Lower leg skin (tissue), 3 donors: ENCODE measurements around the gene GABRG1.

Experiments
- POLR2A ChIP-seq, 2 donors: fragments of 450-650 bp; IDR thresholded peaks; one replicate each; pipeline ENCODE4 v1.6.1; 2016 to 2017; ENCODE audit warnings: antibody characterized with exemption in 2 of 2, mild to moderate bottlenecking in 1 of 2, moderate library complexity in 1 of 2
- TF ChIP-seq, protein P1 (sequence below), 3 donors: fragments of 450-650 bp; IDR thresholded peaks; one replicate each; pipeline ENCODE4 v1.5.1; 2016; ENCODE audit warnings: antibody characterized with exemption in 3 of 3, mild to moderate bottlenecking in 3 of 3, moderate library complexity in 2 of 3

DNA sequence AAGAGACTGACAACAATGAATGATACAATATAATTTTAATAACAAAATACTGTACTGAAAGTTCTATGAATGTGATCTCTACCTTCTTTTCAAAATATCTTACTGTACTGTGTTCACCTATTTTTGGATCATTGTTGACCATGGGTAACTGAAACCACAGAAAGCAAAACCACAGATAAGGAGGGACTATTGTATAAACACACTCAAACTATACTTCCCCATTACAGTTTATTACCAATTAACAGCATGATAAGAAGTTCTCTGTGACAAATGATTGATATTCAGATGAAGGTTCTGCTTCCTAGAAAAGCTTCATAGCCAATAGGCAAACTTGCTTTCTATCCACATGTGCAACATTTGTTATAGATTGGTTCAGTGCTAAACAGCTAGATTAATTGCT lies 50.1 kb downstream of the GABRG1 start:
- TF ChIP-seq, protein P1, sequence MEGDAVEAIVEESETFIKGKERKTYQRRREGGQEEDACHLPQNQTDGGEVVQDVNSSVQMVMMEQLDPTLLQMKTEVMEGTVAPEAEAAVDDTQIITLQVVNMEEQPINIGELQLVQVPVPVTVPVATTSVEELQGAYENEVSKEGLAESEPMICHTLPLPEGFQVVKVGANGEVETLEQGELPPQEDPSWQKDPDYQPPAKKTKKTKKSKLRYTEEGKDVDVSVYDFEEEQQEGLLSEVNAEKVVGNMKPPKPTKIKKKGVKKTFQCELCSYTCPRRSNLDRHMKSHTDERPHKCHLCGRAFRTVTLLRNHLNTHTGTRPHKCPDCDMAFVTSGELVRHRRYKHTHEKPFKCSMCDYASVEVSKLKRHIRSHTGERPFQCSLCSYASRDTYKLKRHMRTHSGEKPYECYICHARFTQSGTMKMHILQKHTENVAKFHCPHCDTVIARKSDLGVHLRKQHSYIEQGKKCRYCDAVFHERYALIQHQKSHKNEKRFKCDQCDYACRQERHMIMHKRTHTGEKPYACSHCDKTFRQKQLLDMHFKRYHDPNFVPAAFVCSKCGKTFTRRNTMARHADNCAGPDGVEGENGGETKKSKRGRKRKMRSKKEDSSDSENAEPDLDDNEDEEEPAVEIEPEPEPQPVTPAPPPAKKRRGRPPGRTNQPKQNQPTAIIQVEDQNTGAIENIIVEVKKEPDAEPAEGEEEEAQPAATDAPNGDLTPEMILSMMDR (IDR thresholded peaks at IDR 0.05), result no peak
- TF ChIP-seq POLR2A (IDR thresholded peaks at IDR 0.05), result no peak
